Measurements from ENCODE around the gene CSRNP3. TPM values are rescaled to one million over a fixed set of nuclear protein-coding genes. Genes with fewer than 3 reads are reported as not detected.
A peak's percentile ranks its signal among the peaks of the same experiment; 100 is the strongest.

CSRNP3 gene
- 1.5 and 1.9 TPM in 2 replicates for total RNA-seq
- long read RNA-seq, transcript CSRNP3-205 (7 exons, 1,688 nt) = major isoform, 5 of 8 reads
- long read RNA-seq, partial matches to known transcripts = 0 of 8 reads
- long read RNA-seq, other reads (novel, unspliced or antisense) = 3 of 8 reads

DNA sequence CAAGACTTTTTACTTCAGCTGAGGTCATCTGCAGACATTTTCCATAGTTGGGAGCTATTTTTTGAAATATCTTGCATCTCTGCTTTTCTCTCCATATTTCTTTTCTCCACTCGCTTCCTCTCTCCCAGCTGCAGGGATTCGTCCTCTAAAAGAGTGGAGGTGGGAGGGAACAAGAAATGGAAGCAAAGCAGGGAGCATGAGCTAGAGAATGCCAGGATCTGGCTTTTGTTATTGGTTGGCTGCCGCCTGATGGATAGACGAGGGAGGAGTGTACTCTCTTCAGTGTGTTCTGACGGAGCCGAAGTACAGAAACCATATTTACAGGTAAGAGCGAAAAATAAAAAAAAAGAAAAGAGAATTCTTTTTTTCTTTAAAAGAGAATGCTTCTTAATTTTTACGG, at the start of gene CSRNP3:
Gene CSRNP3 (plus strand): TSS at position 282 of the 400 bp plus-strand sequence. CDS start 125,368 bp downstream, outside the sequence.
- Mint-ChIP-seq H3K27me3 (ENCODE audit: unreplicated experiment) (peaks cover 3% of the 10 kb centered on the region), H3K4me3 (ENCODE audit: unreplicated experiment) (peak within 1 kb of the TSS; percentile 80), H3K36me3 (ENCODE audit: unreplicated experiment) (no peaks in the 10 kb centered on the region), H3K9me3 (ENCODE audit: unreplicated experiment) (no peaks in the 10 kb centered on the region), H3K4me1 (ENCODE audit: unreplicated experiment) (peaks cover 12% of the 10 kb centered on the region), H3K27ac (ENCODE audit: unreplicated experiment) (no peak within 1 kb of the TSS)
- TF ChIP-seq, protein P1, sequence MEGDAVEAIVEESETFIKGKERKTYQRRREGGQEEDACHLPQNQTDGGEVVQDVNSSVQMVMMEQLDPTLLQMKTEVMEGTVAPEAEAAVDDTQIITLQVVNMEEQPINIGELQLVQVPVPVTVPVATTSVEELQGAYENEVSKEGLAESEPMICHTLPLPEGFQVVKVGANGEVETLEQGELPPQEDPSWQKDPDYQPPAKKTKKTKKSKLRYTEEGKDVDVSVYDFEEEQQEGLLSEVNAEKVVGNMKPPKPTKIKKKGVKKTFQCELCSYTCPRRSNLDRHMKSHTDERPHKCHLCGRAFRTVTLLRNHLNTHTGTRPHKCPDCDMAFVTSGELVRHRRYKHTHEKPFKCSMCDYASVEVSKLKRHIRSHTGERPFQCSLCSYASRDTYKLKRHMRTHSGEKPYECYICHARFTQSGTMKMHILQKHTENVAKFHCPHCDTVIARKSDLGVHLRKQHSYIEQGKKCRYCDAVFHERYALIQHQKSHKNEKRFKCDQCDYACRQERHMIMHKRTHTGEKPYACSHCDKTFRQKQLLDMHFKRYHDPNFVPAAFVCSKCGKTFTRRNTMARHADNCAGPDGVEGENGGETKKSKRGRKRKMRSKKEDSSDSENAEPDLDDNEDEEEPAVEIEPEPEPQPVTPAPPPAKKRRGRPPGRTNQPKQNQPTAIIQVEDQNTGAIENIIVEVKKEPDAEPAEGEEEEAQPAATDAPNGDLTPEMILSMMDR (IDR thresholded peaks at IDR 0.05) = peak; percentile 36
- DNase-seq (ENCODE audit: extremely low spot score, unreplicated experiment) = no peak

GRCh38 chr2:165420231-165420630, 49.3 kb upstream of the CSRNP3 start:
- Mint-ChIP-seq H3K9me3 (ENCODE audit: unreplicated experiment) (peaks cover 17% of the 10 kb centered on the region), H3K27me3 (ENCODE audit: unreplicated experiment) (peaks cover 4% of the 10 kb centered on the region), H3K4me1 (ENCODE audit: unreplicated experiment) (no peaks in the 10 kb centered on the region), H3K4me3 (ENCODE audit: unreplicated experiment) (no peak overlapping the region), H3K27ac (ENCODE audit: unreplicated experiment) (no peak overlapping the region), H3K36me3 (ENCODE audit: unreplicated experiment) (no peaks in the 10 kb centered on the region)
- DNase-seq (ENCODE audit: extremely low spot score, unreplicated experiment) = no peak
- TF ChIP-seq, protein P1 (IDR thresholded peaks at IDR 0.05) = no peak

- peaks cover 1% of the 10 kb centered on the region for H3K27me3 Mint-ChIP-seq (ENCODE audit: unreplicated experiment)
- H3K4me3 Mint-ChIP-seq (ENCODE audit: unreplicated experiment) = no peak overlapping the region
- no peak overlapping the region for H3K27ac Mint-ChIP-seq (ENCODE audit: unreplicated experiment)
- H3K4me1 Mint-ChIP-seq (ENCODE audit: unreplicated experiment) = no peaks in the 10 kb centered on the region
- DNase-seq (ENCODE audit: extremely low spot score, unreplicated experiment) = no peak
- no peaks in the 10 kb centered on the region for H3K36me3 Mint-ChIP-seq (ENCODE audit: unreplicated experiment)
- peaks cover 4% of the 10 kb centered on the region for H3K9me3 Mint-ChIP-seq (ENCODE audit: unreplicated experiment)
- TF ChIP-seq, protein P1 (IDR thresholded peaks at IDR 0.05) = no peak
Observed at GRCh38 chr2:165423081-165423480, 46.4 kb upstream of the CSRNP3 start.

DNA sequence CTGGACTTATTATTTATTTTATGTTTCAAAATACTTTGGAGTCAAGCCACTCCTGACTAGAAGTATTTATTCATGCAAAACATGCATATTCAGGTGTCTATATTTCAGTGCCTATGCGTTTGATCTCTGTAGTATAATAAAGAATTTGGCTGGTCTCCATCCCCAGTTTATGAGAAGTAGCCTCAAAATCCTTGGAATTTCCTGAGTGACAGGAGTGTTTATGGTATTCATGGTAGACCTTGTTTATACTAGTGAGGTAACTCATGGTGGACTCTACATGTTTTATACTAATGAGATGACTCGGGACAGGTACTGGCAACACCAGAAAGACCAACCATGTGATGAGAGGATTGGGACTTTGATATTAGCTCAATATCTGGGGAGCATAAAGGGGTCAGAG, 43.9 kb upstream of the CSRNP3 start:
- Mint-ChIP-seq H3K4me3 (ENCODE audit: unreplicated experiment) (no peak overlapping the region), H3K9me3 (ENCODE audit: unreplicated experiment) (peaks cover 4% of the 10 kb centered on the region), H3K4me1 (ENCODE audit: unreplicated experiment) (no peaks in the 10 kb centered on the region), H3K27ac (ENCODE audit: unreplicated experiment) (no peak overlapping the region), H3K27me3 (ENCODE audit: unreplicated experiment) (no peaks in the 10 kb centered on the region), H3K36me3 (ENCODE audit: unreplicated experiment) (no peaks in the 10 kb centered on the region)
- no peak for DNase-seq (ENCODE audit: extremely low spot score, unreplicated experiment)
- TF ChIP-seq, protein P1 (IDR thresholded peaks at IDR 0.05) = no peak

GRCh38 chr2:165427686-165428085, 41.8 kb upstream of the CSRNP3 start:
- H3K36me3 Mint-ChIP-seq (ENCODE audit: unreplicated experiment) = no peaks in the 10 kb centered on the region
- H3K27me3 Mint-ChIP-seq (ENCODE audit: unreplicated experiment) = no peaks in the 10 kb centered on the region
- TF ChIP-seq, protein P1 (IDR thresholded peaks at IDR 0.05) = no peak

More at GRCh38 chr2:165427686-165428085, 41.8 kb upstream of the CSRNP3 start:
- no peak overlapping the region for H3K4me3 Mint-ChIP-seq (ENCODE audit: unreplicated experiment)
- H3K27ac Mint-ChIP-seq (ENCODE audit: unreplicated experiment) = no peak overlapping the region
- DNase-seq (ENCODE audit: extremely low spot score, unreplicated experiment) = no peak
- no peaks in the 10 kb centered on the region for H3K4me1 Mint-ChIP-seq (ENCODE audit: unreplicated experiment)
- H3K9me3 Mint-ChIP-seq (ENCODE audit: unreplicated experiment) = peaks cover 4% of the 10 kb centered on the region
